Kidney epithelial cell (primary cell): ENCODE results near the gene SCTR. TPM values are rescaled to one million over a fixed set of nuclear protein-coding genes. Genes with fewer than 3 reads are reported as not detected.

Experiments used
- DNase-seq: peaks from one replicate; pipeline ENCODE4 v3.0.0-alpha.2; 2010; ENCODE audit warnings: low read depth
- H3K27me3 ChIP-seq: 2 replicates; pipeline ENCODE4 v1.6.0; 2011; ENCODE audit warnings: low read length; ENCODE audit not compliant: control insufficient read depth, insufficient read depth
- H3K36me3 ChIP-seq: 2 replicates; pipeline ENCODE4 v1.5.1; 2011; ENCODE audit warnings: low read length; ENCODE audit not compliant: control insufficient read depth, insufficient read depth
- H3K4me3 ChIP-seq: 2 replicates; pipeline ENCODE4 v1.5.1; 2011; ENCODE audit warnings: low read depth, mild to moderate bottlenecking, control low read depth, low read length
- total RNA-seq: library from RNA; depleted of rRNA; stranded (reverse); fragments of >200 nt; gene quantifications from 2 replicates; pipeline ENCODE4 v1.2.3, GENCODE V29; 2015
- TF ChIP-seq, protein P1 (sequence below): IDR thresholded peaks from 2 replicates; pipeline ENCODE4 v1.5.1; 2011; ENCODE audit warnings: mild to moderate bottlenecking, moderate library complexity, low read length, control low read depth, inconsistent platforms; ENCODE audit not compliant: insufficient read depth, poor library complexity, severe bottlenecking

The SCTR gene
- total RNA-seq, 1 donor from 2014 or later, result not detected

DNA sequence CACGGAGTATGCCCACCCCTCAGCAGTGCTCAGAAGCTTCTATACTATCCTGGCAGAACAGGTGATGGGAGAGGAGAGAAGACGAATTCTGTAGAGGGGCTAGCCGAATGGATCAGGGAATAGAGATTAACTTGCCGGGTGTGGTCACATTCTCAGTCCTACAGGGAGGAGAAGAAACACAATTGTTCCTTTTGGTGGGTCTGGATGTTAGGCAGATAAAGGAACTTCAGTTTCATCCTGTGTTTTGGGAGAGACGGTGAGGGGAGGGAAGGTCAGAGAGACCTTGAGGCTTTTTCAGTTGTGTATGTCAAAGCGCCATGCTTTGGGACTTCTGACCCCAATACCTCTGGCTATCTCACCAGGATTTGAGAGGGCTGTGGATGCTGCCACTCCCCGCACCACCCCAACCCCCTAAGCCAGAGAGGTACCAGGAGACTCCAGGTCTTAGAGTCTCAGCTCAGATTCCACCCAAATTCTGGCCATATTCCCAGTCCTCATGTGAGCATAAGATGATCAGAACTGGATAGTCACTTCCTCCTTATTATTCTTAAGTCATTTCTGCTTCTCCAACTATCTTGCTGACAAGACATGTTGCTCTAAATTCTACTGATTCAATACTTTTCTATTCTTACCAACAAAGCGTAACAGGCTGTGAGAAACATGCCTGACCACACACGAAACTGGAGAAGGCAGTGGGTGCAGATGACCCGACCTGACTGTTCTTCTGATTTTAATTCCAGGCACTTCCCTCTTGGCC, 94.9 kb downstream of the SCTR start:
- DNase-seq, result no peak
- no peak overlapping the region for H3K4me3 ChIP-seq
- TF ChIP-seq, protein P1, sequence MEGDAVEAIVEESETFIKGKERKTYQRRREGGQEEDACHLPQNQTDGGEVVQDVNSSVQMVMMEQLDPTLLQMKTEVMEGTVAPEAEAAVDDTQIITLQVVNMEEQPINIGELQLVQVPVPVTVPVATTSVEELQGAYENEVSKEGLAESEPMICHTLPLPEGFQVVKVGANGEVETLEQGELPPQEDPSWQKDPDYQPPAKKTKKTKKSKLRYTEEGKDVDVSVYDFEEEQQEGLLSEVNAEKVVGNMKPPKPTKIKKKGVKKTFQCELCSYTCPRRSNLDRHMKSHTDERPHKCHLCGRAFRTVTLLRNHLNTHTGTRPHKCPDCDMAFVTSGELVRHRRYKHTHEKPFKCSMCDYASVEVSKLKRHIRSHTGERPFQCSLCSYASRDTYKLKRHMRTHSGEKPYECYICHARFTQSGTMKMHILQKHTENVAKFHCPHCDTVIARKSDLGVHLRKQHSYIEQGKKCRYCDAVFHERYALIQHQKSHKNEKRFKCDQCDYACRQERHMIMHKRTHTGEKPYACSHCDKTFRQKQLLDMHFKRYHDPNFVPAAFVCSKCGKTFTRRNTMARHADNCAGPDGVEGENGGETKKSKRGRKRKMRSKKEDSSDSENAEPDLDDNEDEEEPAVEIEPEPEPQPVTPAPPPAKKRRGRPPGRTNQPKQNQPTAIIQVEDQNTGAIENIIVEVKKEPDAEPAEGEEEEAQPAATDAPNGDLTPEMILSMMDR, result no peak
- H3K27me3 ChIP-seq, result peaks cover 17% of the 10 kb centered on the region
- no peaks in the 10 kb centered on the region for H3K36me3 ChIP-seq

DNA sequence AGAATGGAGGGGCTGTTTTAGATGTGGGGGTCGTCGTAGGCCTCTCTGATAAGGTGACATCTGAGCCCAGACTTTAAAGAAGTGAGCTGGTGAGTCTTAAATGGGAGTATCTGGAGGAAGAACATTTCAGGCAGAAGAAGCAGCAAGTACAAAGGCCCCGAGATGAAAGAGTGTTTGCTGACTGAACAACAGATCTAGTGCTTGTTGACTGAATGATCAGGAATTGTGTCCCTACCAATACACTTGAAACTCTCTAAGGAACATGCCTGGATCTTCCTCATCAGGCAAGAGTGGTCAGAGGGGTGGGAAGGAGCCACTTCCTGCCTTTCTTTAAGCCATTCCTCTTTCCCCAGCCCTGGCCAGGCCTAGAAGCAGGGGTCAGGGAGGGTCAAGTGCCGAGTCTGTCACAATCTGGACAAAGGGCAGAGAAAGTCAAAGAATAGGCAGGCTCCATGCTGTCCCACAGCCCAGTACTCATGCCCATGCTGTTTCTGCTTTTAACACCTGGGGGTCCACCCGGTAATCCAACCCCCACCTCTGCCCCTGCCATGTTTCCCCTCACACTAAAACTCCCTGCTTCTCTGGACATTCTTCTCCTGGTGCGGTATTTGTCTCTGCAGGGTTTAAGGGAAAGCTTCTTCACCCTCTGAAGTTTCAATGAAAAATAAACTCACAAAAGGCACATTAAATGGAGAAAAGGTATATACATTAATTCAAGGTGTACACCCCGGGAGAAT, 95.6 kb downstream of the SCTR start:
- H3K27me3 ChIP-seq, result peaks cover 17% of the 10 kb centered on the region
- TF ChIP-seq, protein P1, result no peak
- DNase-seq, result no peak

DNA sequence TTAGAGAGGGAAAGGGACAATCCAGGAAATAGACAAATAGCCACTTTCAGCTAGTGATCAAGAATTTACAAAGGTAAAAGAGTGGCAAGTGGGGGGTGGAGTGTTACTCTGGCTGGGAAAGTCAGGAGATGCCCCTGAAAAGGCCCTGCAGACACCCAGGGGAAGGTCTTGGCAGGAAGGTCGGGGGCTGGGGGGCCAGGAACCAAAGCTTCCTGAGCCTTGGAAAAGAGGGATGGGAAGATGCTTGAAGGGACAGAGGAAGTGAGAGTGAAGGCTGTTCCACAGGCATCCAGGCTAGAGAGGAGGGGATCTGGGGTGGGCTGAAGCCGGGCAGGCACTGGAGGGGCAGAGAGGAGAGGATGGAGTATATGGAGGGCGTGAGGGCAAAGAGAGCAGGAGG, 96.5 kb downstream of the SCTR start:
- H3K4me3 ChIP-seq, result no peak overlapping the region
- H3K36me3 ChIP-seq, result no peaks in the 10 kb centered on the region
- no peak for DNase-seq
- peaks cover 17% of the 10 kb centered on the region for H3K27me3 ChIP-seq
- TF ChIP-seq, protein P1, result no peak

More for the DNA sequence above, 95.6 kb downstream of the SCTR start:
- Histone ChIP-seq H3K36me3 (no peaks in the 10 kb centered on the region), H3K4me3 (no peak overlapping the region)

DNA sequence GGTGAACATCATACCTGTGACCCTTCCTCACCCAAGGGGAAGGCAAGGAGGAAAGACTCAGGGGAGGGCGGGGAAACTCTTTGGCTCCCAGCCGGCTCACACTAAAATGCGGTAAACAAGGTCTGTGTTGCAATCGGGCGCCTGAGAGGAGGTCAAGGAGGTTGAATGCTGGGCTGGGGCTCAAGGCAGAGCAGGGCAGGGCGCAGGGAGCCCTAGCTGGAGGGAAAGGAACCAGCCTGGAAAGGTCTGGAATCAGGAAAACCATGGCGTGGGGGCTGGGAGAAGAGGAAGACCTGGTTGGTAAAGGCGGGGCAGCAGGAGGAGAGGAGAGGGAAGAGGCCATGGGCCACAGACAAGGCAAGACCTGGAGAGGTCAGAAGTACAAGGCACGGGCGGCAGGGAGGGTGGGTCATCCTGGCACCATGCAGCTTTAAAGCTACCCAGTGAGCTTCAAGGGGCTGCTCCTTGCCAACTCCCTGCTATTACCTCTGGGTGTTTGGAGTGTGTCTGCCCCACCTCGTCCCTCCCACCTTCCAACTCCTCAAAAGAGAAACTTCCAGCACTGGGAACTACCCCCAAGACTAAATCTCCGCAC, 97.4 kb downstream of the SCTR start:
- H3K27me3 ChIP-seq, result peaks cover 13% of the 10 kb centered on the region
- TF ChIP-seq, protein P1, result no peak
- DNase-seq, result no peak
- no peak overlapping the region for H3K4me3 ChIP-seq
- no peaks in the 10 kb centered on the region for H3K36me3 ChIP-seq

DNA sequence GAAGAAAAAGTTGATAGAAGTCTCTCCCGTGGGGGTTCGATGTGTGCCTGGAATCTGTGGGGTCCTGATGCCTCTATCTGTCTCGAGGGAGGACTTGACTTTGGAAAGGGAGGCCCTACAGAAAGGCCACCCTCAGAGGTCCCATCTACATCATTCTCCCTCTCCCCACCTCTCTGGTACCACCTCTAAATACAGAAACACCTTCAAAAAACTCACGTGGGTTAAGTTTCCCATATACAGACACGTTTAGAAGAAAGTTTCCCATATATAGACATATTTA, 97.9 kb downstream of the SCTR start:
- TF ChIP-seq, protein P1, result no peak
- Histone ChIP-seq H3K27me3 (peaks cover 13% of the 10 kb centered on the region), H3K4me3 (no peak overlapping the region), H3K36me3 (no peaks in the 10 kb centered on the region)
- DNase-seq, result no peak
